GM18861 (cell line): ENCODE data around the gene ADAM19.
"Not testable (repeated sequence)": the region's sequence is repeated elsewhere in the genome, so short reads cannot be mapped to it uniquely, and the experiment has no call there.

ENCODE experiments used
- ATAC-seq: cut with Tn5 transposase; IDR thresholded peaks from one replicate; pipeline ENCODE4 v1.9.1; 2021; ENCODE audit not compliant: unreplicated experiment

Gene ADAM19

DNA sequence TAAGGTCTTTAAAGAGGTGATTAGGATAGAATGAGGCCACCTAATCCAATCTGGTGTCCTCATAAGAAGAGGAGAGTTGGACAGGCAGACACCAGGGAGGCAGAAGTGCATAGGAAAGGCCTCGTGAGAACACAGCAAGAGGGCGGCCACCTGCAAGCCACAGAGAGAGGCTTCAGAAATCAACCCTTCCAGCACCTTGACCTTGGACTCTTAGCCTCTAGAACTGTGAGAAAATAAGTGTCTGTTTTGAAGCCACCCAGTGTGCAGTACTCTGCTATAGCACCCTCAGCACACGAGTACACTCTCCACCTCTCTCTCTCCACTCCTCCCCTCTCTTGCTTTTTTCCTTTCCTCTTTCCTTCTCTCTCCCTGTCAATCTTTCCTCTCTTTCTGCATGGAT lies 88.7 kb downstream of the ADAM19 start:
- peak; percentile 45 for ATAC-seq

DNA sequence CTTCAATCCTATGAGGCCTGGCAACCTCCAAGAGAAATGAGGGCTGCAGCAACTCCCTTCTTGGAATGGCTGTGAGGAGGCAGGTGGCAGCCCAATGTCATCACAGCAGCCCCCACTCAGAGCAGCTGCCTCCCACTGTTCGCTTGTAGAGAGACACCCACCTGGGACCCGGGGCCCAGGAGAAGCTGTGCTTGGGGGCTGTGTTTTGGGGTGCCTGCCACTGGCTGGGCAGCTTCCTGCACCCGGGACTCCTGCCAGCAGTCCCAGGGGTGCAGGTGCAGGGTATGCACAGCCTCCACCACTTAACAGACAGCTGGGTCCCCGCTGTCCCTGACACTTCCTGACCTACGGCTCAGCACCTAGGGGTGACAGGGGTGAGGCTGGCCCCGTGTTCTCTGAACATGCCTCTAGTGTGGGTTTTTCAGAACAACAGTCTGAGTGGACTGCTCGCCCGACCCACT lies 89.3 kb downstream of the ADAM19 start:
- peak; percentile 69 for ATAC-seq

DNA sequence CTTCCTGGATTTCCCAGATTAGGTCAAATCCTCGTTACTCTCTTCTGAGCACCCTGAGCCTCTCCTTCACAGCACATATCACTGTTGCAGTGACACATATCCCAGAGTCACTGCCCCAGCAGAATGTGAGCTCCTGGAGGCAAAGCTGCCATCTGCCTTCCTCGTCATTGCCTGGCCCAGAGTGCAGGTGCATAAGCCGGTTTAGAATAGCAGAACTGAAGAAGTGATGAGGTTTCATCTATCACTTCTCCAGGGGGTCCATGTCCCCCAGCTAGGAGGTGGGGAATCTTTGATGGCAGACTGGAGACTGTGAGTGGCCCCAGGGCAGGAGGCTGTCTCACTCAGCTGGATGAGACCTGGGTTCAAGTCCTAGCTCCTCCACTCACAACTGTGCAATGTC lies 89.8 kb downstream of the ADAM19 start:
- ATAC-seq = peak; percentile 30

DNA sequence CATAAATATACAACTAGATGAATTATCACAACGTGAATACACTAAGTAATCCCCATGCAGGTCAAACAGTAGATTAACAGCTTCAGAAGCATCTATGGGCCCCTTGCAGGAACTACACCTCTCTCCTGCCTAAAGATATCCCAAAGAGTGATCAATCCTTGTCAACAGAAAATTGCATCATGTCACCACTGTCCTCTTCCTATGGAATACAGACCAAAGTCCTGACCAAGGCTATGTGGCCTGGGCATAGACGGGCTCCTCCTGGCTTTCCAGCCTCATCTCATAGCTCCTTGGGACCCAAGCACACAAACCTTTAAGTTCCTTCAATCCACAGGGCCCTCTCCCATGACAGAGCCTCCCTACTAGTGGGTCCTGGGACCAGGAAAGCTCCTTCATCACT lies 90.2 kb downstream of the ADAM19 start:
- no peak for ATAC-seq

DNA sequence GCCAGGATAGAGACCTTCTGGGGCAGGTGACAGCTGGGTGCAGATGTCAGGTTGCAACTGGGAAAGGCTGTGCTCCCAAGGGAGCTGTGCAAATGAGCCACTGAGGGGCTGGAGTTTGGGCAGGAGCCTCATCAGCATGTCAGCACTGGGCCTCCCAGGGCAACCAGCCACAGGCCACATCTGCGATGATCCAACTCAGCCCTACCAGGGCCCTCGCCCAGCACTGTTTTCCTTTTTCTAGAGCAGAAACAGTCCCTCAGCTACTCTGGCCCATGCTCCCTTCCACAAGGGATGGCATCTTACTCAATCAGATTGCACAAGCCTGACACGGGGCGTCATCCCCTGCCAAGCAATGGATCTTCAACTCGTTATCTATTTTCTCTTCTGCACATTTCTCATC lies 90.8 kb downstream of the ADAM19 start:
- no peak for ATAC-seq

DNA sequence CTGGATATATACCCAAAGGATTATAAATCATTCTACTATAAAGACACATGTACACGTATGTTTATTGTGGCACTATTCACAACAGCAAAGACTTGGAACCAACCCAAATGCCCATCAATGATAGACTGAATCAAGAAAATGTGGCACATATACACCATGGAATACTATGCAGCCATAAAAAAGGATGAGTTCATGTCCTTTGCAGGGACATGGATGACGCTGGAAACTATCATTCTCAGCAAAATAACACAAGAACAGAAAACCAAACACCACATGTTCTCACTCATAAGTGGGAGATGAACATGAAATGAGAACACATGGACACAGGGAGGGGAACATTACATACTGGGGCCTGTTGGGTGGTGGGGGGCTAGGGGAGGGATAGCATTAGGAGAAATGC lies 92.9 kb downstream of the ADAM19 start:
- ATAC-seq = not testable (repeated sequence)

DNA sequence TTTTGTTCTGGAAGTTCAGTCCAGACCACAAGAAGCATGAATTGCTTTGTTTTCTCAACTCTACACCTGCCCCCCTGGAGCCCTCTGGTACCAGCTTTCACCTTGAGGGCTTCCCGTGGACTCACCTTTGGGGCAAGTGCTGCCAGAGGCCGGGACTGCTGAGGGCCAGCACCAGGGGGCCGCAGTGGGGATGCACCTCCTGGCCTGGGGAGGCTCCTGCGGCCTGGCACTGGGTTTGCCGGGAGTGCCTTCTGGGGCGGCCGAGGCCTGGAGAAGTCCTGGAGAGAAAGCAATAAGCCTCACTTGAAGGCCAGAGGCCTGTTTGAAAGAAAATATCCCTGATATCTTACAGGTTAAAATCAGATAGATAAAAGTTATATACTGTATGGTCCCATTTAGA lies 93.9 kb downstream of the ADAM19 start:
- ATAC-seq = no peak

DNA sequence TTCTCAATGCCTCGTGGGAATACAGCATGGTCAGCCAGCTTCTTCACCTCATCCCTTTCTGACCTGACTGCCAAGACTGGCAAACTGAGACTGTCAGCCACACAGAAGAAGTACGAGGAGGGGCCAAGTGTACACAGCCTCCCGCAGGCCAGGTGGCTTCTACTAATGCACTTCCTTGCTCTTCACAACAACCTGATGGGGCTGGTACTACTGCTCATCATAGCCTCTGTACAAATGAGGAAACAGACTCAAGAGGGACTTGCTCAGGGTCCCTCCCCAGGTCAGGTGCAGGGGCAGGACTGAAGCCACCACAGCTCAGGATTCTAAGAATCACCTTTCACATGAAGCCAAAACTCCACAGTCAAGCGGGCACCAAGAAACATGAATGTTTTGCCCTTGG lies 94.3 kb downstream of the ADAM19 start:
- no peak for ATAC-seq

DNA sequence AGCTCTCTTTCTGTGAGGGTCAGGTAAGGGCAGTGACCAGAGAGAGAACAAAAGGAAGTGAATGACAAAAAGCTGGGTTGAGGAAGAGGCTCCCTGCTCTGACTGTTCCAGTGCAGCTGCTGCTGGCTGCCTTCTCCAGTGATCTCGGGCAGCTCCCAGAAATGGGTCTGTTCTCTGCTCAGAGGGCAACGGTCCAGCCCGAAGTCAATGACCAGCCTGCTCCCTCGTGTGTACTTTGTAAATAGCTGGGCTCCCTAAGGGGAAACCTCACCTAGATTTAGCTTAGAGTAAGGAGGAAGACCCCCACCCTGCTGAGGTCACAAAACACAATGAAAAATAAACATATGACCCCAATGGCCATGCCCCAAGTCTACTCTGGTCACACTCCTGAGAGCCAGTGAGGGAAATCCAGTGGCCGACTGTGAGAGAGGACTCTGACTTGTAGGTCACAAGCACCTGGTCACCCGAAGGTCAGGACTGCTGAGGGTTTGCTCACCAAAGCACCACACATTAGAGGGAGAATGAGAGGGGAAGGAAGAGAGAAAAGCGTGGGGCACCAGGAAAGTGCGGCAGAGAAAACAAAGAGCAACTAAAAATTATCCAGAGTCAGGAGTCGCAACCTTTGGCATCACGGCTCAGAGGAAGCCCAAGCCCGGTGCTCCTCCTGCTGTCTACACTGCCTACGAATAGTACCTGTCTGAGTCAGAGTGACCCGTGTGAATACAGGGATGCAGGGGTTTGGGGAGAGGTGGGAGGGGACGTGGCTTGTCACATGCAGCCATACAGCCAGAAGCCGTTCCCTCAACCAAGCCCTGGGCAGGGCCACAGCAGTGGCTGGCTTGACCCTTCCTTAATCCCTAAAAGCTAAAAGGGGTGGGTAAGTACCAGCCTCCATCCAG lies 95.7 kb downstream of the ADAM19 start:
- no peak for ATAC-seq

DNA sequence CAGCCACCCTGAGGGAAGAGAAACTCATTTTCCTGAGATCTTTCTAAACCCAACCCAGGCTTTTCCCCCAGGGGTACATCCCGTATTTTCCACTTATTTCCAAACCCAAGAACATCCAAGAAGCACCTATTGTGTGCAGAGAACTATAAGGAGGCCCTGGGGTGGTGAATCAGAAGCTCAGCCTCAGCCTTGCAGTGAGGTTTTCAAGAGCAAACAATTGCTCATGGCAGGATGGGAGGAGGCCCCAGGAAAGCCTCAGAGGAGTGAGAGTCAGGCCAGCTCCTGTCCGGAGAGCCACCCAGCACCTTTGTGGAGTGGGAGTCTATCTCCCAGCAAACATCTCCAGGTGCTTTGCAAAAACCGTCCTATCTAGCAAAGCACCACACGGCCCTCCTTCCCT lies 96.4 kb downstream of the ADAM19 start:
- no peak for ATAC-seq

DNA sequence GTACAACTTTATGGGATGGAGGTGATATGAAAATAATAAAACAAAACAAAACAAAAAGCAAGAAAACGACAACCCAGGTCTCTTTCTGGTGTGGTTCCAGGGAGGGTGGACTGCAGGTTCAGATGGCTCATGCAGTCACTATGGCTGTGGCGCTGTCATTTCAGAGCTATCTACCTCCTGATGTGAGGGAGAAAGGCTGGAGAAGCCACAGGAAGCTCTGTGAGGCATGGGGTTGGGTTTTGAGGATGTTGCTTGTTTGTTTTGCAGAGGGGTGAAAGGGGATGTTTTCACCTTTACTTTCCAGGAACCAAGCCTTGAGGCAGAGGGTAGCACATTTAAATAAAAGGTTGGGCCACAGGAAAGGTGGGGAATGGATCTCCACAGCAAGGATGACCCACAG lies 96.8 kb downstream of the ADAM19 start:
- no peak for ATAC-seq

DNA sequence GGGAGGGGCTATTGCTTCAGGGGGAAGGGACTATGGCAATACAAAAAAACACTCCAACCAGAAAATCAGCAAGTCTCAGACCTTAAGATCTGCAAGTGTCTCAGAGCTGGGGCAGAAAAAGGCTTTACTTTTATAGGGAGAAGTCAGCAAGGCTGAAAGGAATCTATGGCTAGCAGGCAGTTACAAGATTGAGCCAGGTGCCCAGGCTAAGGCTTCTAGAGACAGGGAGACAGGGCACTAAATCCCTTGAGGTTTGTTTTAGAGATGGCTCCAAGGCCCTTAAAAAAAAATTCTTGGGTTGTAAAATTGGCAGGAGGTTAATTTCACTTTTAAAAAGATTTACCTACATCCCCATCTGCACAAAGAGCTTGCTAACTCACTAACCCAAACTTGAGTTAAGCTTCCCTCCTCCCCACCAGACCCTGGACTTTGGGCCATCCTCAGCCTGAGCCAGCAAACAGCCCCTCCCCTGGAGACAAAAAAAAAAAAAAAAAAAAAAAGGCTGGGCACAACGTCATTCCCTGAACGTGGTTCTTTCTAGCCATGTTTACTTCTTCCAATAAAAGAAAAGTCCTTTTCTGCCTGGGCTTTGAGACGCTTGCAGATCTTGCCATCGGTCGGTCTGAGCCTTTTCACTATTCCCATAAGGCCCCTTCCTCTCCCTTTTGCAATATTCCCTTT lies 97.6 kb downstream of the ADAM19 start:
- ATAC-seq = no peak

DNA sequence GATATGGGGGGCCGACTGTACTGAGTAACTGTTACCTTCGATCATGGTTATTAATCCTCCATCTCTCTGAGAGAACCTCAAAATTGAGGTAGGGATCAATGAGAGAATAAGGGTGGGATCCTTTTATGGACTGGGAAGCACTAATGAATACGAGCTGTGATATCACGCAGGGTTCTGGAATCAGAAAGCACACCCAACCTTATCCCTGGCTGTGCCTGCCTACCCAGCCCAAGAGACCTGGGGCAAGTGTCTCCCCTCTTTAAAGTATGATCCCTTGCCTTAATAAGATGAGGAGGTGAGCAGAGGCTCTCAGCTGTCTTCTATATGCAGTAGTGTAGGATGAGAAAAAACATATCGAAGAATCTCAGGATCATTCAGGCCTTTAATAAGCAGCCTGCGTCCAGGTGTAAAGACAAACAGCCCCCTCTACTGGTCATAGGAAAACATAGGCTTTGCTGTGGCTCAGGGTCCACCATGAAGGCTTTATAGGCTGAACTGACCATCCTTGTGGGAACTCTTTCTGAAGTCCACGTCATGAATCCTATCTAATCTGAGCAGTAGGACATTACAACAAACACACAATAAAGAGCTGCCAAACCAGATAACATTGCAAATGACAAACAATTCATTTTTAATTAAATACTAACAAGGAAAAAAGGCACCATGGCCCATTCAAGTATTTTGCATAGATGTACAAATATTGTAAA lies 98.7 kb downstream of the ADAM19 start:
- no peak for ATAC-seq

DNA sequence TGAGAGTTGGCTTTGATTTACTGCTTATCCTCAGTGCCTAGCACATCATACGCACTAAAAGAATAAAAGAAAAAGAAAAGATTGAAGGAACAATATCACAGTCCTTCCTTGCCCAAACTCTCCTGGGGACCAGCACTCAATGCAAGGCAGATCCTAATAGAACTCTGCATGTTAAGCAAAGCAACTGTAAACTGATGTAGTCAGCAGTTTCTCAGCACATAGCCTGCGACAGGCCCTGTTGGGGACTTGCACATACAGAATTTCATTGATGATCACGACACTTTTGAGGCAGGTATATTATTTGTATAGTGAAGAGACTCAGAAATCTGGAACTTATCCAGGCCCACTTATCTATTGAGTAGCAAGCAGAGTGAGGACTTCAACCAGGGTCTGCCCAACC lies 100.1 kb downstream of the ADAM19 start:
- ATAC-seq = no peak

DNA sequence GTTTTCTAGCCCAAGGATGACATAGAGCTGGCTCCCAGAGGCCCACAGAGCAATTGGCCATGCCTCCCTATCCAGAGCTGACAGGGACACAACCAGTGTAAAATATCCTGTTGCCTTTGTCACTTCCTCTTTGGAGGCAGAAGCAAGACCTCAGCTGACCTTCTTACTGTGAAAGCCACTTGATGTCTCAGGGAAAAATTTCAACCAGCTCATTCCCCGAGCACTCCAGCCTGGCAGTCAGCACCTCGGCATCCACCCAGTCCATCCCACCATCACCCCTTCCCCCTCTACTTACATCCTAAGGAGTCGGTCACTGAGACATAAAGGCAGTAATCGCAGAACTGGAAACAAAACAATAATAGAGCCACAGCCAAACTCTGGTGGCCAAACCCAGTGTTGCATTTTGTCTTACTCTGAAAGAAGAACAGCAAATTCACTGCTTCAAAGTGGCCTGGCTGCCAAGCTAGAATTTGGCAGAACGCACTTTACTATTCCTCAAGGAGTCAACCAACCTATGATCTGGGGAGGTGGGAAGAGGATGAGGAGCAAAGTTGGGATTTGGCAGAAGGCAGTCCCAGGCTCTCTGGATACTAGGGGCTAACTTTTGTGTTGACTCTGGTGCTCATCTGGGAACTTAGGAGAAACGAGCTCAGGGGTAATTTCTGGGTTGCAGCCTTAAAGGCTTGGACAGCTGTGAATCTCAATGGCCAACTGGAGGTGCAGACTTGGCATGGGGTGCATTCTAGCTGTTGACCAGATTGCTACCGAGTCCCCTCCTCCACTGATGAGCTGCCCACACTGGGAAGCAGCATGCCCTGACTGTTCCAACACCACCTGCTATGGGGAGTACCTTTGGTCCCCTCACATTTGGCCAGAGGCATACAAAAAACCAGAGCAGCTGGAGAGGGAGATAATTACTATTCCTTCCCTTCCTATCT lies 101.9 kb downstream of the ADAM19 start:
- no peak for ATAC-seq

DNA sequence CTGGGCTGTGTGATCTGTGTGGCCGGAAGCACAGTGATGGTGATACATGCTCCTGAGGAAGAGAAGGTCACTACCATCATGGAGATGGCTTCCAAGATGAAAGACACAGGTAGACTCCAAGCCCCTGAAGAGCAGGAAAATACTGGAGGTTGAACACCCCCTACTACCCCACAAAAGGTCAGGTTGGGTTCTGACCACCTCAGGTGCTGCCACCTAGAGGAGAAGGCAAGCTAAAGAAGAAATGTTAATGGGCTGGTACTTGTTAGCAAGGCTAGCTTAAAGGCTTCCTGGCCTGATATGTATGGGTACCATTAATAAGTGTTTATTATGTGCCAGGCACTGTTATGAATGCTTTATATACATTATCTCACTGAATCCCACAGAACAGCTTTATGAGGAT lies 103.9 kb downstream of the ADAM19 start:
- ATAC-seq = no peak

DNA sequence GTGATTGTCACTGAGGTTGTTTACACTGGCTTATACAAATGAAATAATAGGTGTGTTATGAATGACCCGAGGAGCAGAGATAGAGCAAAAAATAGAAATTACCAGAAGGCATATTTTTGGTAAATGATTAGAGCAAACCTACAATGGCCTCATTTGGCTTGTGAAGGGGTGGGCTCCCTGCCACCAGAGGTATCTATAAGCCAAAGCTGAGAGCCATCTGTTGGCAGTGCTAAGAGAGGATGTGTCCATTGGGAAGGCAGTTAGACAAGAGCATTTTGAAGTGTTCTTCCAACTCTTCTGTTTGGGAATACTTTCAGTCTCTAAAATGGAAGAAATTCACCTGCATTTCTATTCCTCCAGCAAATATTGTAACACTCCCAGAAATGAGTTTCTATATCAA lies 104.9 kb downstream of the ADAM19 start:
- no peak for ATAC-seq

DNA sequence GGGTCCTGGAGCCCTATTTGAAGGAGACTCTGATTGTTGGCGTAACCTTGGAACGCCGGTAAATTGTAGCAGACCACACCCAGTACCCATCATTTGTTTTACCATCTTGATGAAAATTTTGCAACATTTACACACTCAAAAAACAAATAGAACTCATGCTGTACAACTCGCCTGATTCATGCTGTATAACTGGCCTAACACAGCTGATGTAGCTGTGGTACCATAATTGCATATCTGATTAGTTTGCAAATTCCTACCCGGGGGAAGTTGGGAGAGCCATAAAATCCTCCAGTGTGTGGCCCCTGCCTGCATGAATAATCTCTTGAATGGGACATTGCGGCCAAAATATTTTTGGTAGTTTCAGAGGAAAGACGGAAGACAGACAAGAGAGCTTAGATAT lies 105.9 kb downstream of the ADAM19 start:
- ATAC-seq = no peak

DNA sequence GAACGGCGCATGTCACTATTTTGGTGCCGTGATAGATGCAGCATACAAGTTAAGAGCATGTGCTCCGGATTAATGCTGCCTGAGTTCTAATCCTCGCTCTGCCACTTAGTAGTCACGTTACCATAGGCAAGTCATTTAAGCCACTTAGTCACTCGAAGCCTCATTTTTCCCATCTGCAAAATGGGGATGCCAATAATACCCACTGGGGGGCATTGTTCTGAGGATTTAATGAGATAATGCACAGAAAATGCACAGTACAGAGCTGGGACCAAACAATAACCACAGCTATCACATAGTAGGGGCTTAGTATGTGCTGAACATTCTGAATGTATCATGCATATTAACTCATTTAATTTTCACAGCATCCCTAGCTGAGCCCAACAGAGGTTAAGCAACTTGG lies 106.5 kb downstream of the ADAM19 start:
- ATAC-seq = no peak

DNA sequence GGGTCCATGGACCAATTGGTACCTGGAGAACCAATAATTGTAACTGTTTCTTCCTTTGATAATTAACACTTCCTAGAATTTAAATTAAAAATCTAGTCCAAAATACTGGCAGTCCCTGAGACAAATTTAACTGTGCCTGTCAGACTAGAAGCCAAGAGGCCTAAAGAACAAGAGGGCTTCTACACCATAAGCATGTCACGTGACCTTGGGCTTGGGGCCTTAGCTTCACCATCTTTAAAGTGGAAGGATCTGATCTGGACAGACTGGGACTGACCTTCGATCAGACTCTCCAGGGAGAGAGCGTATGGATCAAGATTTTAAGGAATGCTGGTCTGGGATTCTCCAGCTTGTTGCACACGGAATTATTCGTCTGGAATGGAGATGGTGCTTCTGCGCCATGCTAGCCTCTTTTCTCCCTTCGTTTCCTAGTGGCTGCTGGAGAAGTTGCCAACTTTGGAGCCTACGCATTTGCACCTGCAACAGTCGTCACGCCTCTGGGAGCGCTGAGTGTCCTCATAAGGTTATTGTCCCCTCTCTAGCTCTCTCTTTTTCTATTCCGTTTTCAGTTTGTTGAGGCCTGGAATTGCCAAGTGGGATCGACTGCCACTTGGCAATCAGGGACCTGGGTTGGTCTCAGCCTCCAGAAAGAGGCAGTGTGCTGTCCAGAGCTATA lies 107.1 kb downstream of the ADAM19 start:
- no peak for ATAC-seq
